Thyroid gland (tissue), 4 donors: ENCODE data around the gene SEMA6A. TPM values are rescaled to one million over a fixed set of nuclear protein-coding genes. Genes with fewer than 3 reads are reported as not detected.

Experiments
- DNase-seq, 2 donors: peaks; one replicate each; pipeline ENCODE4 v3.0.0-alpha.2; 2019
- H3K27ac ChIP-seq, 3 donors: fragments of 200-600 bp; sonication (generic); 1 replicate in 2 of 3; 2 replicates in 1 of 3; pipeline ENCODE4 v1.5.1; 2016 to 2019; ENCODE audit warnings: mild to moderate bottlenecking in 1 of 3, moderate library complexity in 1 of 3
- H3K27me3 ChIP-seq: fragments of 200-600 bp; sonication (generic); one replicate; pipeline ENCODE4 v1.5.1; 2019
- H3K36me3 ChIP-seq, 2 donors: fragments of 200-600 bp; sonication (generic); one replicate each; pipeline ENCODE4 v1.5.1; 2016 to 2019
- H3K4me1 ChIP-seq, 2 donors: fragments of 200-600 bp; sonication (generic); one replicate each; pipeline ENCODE4 v1.5.1; 2017 to 2019
- H3K4me3 ChIP-seq, 3 donors: fragments of 200-600 bp; sonication (generic); replicated peaks in 1 of 3; 1 replicate in 2 of 3; 2 replicates in 1 of 3; pipeline ENCODE4 v1.5.1; 2016; ENCODE audit warnings: mild to moderate bottlenecking in 1 of 3
- H3K9me3 ChIP-seq: fragments of 200-600 bp; sonication (generic); one replicate; pipeline ENCODE4 v1.5.1; 2017
- POLR2A ChIP-seq, 2 donors: fragments of 450-650 bp; IDR thresholded peaks; one replicate each; pipeline ENCODE4 v1.6.1; 2017; ENCODE audit warnings: antibody characterized with exemption in 2 of 2, mild to moderate bottlenecking in 2 of 2, moderate library complexity in 1 of 2
- WGBS, 2 donors: methylation state at CpG; one replicate each; pipeline ENCODE4 v1.1.5; 2017; 5-methylcytosine and 5-hydroxymethylcytosine counted together
- intact Hi-C: fragments of 100-400 bp; cut with DNase I; formaldehyde crosslinking; loops from one replicate; pipeline ENCODE4 v1.15.1; 2023
- total RNA-seq, 4 donors: library from RNA; depleted of rRNA; stranded (reverse); fragments of >200 nt; gene quantifications; one replicate each; pipeline ENCODE4 v1.2.3, GENCODE V29; 2016
- TF ChIP-seq, protein P1 (sequence below), 6 experiments: fragments of 200-600 bp in 3 of 6; fragments of 450-650 bp in 3 of 6; sonication (generic) in 3 of 6; IDR thresholded peaks; one replicate each; pipeline ENCODE4 v1.5.1; 2016 to 2019; ENCODE audit warnings: antibody characterized with exemption in 6 of 6, mild to moderate bottlenecking in 2 of 6, inconsistent platforms in 1 of 6, moderate library complexity in 1 of 6

Gene SEMA6A
- total RNA-seq, 4 donors from 2014 or later, result 27.6 to 37.9 (median 30.4) TPM

DNA sequence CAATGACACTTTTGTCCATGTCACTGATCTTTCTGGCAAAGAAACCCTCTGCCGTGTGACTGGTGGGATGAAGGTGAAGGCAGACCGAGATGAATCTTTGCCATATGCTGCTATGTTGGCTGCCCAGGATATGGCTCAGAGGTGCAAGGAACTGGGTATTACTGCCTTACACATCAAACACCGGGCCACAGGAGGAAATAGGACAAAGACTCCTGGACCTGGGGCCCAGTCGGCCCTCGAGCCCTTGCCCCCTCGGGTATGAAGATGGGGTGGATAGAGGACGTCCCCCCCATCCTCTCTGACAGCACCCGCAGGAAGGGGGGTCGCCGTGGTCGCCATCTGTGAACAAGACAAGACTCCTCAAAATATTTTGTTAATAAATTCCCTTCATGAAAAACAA lies 12.0 kb downstream of the SEMA6A start:
- TF ChIP-seq, protein P1, sequence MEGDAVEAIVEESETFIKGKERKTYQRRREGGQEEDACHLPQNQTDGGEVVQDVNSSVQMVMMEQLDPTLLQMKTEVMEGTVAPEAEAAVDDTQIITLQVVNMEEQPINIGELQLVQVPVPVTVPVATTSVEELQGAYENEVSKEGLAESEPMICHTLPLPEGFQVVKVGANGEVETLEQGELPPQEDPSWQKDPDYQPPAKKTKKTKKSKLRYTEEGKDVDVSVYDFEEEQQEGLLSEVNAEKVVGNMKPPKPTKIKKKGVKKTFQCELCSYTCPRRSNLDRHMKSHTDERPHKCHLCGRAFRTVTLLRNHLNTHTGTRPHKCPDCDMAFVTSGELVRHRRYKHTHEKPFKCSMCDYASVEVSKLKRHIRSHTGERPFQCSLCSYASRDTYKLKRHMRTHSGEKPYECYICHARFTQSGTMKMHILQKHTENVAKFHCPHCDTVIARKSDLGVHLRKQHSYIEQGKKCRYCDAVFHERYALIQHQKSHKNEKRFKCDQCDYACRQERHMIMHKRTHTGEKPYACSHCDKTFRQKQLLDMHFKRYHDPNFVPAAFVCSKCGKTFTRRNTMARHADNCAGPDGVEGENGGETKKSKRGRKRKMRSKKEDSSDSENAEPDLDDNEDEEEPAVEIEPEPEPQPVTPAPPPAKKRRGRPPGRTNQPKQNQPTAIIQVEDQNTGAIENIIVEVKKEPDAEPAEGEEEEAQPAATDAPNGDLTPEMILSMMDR (IDR thresholded peaks at IDR 0.05), result no peak
- TF ChIP-seq POLR2A (IDR thresholded peaks at IDR 0.05), result no peak
- no peak for DNase-seq
- intact Hi-C loops, result no loop called here
- Histone ChIP-seq H3K36me3 (no peaks in the 10 kb centered on the region), H3K4me1 (peaks cover 0 to 9% of the 10 kb centered on the region in 2 donors), H3K27me3 (no peaks in the 10 kb centered on the region), H3K9me3 (no peaks in the 10 kb centered on the region), H3K27ac (no peak overlapping the region), H3K4me3 (no peak overlapping the region)
- WGBS, 2 donors, result 84 to 90% methylated on average over 11 of the region's 11 CpGs

DNA sequence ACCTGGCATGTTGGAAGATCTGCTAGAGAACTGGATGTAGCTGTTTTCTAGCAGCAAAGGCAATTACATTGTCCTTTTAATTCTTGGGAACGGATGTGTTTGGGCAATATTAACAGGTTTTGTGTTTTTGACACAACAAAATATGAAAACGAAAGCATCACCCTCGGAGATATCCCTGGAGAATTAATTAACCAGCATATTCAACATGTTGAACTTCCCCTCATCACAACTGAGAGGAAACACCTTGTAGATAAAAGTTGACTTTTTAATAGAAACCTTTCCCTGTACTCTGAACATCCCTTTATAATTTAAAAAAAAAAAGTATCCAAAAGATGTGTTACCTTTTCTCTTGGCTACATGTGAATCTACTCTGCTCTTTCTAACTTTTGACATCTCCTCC lies 13.0 kb downstream of the SEMA6A start:
- H3K4me3 ChIP-seq, result no peak overlapping the region
- intact Hi-C loops, result no loop called here
- DNase-seq, result no peak
- no peak overlapping the region for H3K27ac ChIP-seq
- H3K9me3 ChIP-seq, result no peaks in the 10 kb centered on the region
- H3K27me3 ChIP-seq, result no peaks in the 10 kb centered on the region
- H3K4me1 ChIP-seq, result peaks cover 0 to 9% of the 10 kb centered on the region in 2 donors
- TF ChIP-seq, protein P1 (IDR thresholded peaks at IDR 0.05), result no peak
- TF ChIP-seq POLR2A (IDR thresholded peaks at IDR 0.05), result no peak
- H3K36me3 ChIP-seq, result no peaks in the 10 kb centered on the region
- 78 to 86% methylated on average over 3 of the region's 3 CpGs for WGBS, 2 donors

DNA sequence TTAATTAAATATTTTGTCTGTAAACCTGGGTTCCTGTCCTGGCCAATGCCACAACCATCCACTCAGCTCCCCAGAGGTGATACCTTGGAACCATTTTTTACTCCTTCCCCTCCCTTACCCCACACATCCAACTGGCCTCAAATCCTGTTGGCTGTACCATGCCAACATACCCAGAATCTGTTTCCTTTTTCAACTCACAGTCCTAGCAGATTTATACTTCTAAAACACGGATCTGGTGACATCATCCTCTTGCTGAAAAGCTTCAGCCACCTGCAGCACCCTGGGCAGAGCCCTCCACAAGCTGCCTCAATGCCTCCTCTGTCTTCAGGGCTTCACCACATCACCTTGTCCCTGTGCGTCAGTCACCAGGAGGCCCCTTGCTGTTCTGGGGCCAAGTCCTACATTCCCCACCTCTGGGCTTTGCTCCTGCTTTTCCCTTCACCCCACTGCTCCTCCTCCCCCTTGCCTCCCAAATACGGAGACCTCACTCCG lies 14.9 kb downstream of the SEMA6A start:
- Histone ChIP-seq H3K36me3 (no peaks in the 10 kb centered on the region), H3K27ac (no peak overlapping the region), H3K4me3 (no peak overlapping the region), H3K27me3 (no peaks in the 10 kb centered on the region), H3K9me3 (no peaks in the 10 kb centered on the region), H3K4me1 (peaks cover 0 to 9% of the 10 kb centered on the region in 2 donors)
- DNase-seq, result no peak
- WGBS, 2 donors, result 85 to 88% methylated on average over 4 of the region's 4 CpGs
- TF ChIP-seq, protein P1 (IDR thresholded peaks at IDR 0.05), result no peak
- no peak for TF ChIP-seq POLR2A (IDR thresholded peaks at IDR 0.05)
- intact Hi-C loops, result no loop called here

DNA sequence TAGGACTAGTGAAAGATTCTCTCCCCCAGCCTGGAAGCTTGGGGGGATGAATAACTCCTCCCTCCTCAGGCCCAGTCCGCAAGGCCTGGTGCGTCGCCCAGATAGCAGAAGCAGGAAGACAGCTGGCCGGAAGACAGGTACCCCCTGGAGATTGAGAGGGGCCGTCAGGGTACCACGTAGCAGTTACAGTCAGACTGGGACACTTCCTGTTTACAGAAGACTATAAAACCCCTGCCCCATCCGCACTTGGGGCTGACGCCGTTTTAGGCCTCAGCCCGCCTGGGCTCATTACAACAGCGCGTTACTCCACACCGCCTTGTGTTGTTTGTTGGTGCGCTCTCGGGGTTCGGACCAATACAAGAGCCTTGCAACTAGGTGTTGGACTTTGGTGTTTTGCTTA lies 15.4 kb downstream of the SEMA6A start:
- TF ChIP-seq, protein P1 (IDR thresholded peaks at IDR 0.05), result no peak
- TF ChIP-seq POLR2A (IDR thresholded peaks at IDR 0.05), result no peak
- Histone ChIP-seq H3K4me1 (peaks cover 0 to 8% of the 10 kb centered on the region in 2 donors), H3K27ac (no peak overlapping the region), H3K4me3 (no peak overlapping the region), H3K36me3 (no peaks in the 10 kb centered on the region), H3K9me3 (no peaks in the 10 kb centered on the region), H3K27me3 (no peaks in the 10 kb centered on the region)
- intact Hi-C loops, result no loop called here
- 80 to 81% methylated on average over 15 of the region's 16 CpGs for WGBS, 2 donors
- DNase-seq, result no peak

DNA sequence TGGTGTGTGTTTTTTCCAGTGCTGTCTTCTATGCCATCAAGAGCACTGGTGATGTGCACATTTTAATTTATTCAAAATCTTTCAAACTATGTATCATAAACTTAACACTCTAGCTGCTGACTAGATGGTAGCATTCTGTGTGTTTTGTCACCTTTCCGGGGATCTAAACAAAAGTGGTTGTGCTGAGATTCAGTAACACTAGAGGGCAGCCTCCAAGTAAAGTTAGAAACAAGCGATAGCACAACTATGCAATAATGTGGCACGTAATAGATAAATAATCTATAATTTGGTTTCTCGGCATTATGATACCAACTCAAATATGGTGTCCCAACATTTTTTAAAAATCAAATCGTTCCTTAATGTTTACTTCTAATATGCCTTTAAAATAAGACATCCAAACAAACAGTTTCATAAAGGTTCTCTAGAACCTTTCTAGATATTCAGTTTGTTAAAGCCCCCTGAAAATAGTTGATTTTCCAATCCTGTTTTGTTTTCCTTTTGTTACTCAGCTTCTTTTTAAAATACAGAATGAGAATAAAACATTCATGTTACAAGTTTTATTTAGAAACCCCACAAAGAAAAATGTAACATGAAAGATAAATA lies 16.9 kb downstream of the SEMA6A start:
- TF ChIP-seq POLR2A (IDR thresholded peaks at IDR 0.05), result no peak
- TF ChIP-seq, protein P1 (IDR thresholded peaks at IDR 0.05), result peak in 5 of 6 experiments; percentile 21 to 65 (median 64)
- Histone ChIP-seq H3K36me3 (no peaks in the 10 kb centered on the region), H3K27ac (no peak overlapping the region), H3K4me1 (no peaks in the 10 kb centered on the region), H3K4me3 (no peak overlapping the region), H3K9me3 (no peaks in the 10 kb centered on the region), H3K27me3 (no peaks in the 10 kb centered on the region)
- WGBS, 2 donors, result 36 to 52% methylated on average over 5 of the region's 5 CpGs
- intact Hi-C loops, result no loop called here
- DNase-seq, result no peak
